GM21447 (cell line): ENCODE results near the gene FAM180A.

Experiments
- ATAC-seq: cut with Tn5 transposase; IDR thresholded peaks from one replicate; pipeline ENCODE4 v1.9.1; 2021; ENCODE audit not compliant: unreplicated experiment

The FAM180A gene

DNA sequence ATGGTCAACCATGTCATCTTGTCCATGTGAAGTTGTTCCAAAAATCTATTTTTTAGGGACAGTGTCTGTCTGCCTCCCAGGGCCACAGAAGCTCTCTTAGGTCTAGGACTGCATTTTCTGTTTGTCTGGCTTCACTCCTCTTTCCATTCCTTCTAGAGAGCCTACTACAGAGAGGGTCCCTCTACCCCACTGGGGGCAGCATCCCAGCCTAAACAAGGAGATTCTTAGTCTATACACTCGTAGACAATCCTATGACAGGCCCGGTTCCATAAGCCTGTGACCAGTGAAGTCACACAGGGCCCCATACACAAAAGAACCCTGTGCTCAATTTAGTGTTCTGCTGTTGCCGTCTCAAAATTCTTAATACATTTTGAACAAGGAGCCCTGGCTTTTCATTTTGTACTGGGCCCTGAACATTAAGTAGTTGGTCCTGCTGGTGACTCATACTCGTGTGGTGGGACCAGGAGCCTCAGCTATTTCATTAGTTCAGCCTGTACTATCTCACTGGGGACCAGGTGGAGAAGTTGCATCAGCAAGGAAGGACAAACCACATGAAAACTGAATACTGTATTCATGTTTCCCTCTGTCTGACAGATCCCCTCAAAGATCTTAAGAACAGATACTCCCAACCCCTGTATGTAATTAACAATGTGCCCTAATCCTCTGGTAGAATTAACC lies 23.5 kb upstream of the FAM180A start:
- ATAC-seq: no peak

DNA sequence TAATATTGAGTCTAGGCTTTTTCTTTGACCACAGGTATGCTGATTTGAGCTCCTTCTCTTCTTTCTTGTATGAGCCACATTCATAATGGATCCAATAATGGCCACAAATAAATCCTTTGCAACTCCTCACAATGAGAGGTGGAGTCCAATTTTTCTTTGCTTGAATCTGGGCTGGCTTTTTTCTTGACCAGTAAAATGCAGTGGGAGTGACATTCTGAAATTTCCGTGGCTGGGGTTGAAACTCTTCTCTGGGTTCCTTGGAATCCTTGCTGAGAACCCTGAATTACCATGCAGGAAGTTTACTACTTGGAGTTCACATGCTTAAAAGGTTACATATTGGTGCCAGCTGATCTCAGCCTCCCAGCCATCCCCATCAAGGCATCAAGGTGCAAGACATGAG lies 22.4 kb upstream of the FAM180A start:
- ATAC-seq: no peak

DNA sequence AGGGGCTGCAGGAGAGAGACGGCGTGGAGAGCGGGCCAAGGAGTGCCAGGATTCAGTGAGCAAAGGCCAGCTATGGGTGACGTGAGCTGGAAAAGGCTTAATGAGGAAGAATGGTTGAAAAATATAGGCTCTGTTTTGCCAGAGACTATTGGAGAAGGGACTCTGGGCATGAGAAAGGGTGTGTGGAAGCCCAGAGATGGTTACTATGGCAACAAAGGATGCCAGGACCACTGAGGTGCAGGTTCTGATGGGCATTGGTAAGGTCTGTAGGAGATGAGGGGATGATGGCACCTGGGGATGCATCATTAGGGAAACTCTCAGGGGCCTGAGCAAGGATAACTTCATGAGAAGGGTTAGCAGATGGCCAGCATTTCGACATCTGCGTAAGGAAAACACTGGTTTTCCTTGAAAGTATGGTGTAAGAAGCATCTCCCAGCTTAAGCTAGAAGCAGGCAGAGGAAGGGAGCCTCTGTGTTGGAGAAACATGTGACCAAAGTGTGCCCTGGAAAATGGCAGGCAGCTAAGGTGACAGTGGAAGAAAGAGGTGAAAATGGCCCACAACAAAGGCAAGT lies 21.6 kb upstream of the FAM180A start:
- no peak for ATAC-seq

DNA sequence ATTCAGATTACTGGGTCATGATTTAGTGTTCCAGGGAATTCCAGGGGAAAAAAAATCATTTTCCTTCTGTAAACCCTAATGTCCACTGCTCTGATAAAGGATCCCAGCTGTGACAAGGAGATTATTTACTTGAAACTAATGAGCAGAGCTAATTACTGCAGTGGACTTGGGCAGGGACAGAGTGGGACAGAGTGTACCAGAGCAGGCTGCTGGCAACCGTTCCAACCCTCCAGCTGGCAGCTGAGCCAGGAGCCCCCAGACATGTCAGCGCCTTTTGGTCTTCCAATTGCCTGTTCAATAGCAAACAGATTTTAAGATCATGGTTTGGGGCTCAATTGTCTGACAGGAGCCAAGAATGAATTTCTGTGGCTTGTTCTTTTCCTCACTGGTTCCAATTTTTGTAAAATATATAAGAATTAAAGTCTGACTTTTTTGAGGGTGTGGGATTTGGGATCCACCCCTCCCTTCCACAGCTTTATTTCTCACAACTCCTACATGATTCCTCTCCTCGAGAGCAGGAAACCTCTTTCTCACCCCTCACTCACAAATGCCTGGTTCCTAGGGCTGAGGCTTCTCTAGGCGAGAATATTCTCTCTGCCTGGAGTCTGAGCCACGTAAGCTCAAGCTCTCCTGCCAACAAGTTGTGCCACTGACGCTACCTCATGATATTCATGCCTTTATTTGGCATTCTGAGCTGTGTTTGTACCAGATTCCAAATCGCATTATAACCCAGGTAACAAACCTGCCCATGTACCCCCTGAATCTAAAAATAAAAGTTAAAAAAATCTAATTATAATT lies 20.6 kb upstream of the FAM180A start:
- ATAC-seq: no peak

DNA sequence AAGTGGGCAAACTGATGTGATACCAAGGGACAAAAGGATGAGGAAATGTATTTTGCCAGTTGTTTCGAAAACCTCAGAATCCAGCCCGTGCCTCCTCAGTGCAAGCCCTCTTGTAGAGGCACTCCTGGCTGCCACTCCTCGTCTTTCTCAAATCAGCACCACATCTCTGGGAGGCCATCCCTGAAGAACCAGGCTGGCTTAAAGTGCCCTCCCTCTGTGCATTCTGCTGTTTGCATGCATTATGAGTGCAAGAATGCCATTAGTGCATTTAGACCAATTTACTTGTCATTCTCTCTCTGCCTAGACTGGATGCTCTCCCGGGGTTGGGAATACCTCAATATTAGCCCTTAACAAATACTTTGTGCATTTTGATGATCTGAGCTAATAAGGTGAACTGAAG lies 19.9 kb upstream of the FAM180A start:
- ATAC-seq: no peak

DNA sequence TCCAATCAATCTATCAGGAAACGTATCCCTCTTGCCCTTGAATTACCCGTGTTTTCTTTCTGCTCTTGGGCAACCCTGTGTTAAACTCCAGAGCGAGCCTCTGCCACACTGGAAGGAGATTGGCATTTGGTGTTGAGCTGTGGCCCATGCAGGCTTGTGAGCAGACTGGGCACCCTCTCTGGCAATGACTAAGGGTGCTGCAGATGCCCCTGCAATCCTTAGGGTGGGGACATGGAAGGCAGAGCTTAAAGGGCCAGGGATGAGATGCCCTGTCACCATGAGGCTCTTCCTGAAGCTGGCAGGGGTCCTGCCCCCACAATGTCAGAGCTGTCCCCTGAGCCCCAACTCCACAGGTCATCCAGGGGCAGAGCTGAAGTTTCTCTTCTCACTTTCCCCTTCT lies 19.5 kb upstream of the FAM180A start:
- no peak for ATAC-seq

DNA sequence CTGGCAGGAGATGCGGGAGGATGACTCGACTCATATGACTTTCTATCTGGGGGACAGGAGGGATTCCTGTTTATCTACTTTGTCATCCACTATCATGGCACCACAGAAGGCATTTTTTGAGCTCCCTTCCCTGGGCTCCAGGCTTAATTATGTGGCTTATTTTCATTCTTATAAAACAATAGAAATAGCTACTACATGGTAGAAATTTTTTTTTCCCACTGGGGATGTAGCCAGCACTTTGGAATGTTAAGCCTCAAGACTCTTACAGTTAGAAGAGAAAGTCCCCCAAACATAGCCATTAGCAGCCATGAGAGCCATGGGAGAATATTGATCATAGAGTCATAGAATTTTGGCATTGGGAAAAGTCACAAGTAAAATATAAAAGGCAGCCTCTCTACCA lies 14.6 kb upstream of the FAM180A start:
- ATAC-seq: no peak

DNA sequence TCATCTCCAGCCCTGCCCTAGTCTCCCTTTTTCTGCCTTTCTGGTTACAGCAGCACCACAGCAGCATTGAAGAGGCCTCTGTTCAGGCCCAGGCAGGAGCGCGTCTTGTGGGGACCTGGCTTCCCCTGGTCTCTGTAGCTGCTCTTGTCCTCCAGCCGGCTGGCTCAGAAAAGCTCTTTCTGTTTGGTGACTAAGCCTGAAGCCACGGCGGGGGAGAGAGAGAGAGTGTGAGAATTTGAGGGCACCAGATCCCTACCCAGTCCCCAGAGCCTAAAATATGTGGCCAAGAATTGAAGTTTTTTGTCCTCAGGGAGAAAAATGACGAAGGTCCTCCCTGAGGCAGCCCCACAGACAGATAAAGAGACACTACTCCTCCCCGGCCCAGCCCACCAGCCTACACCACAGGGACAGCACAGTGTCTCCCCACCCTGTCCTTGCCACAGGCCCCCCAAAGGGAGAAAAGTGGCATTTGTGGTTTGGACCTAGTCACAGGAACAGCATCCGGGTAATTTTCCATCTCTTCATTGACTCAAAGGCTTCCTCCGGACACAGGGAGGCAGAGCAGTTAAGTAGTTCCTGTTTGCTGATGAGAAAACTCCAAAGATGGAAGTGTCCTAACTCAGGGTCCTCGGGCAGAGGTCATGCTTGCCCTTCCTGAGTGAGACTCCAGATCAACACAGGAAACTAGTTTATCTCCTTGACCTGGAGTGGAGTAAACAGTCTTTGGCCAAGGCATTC lies 13.3 kb upstream of the FAM180A start:
- ATAC-seq: no peak

DNA sequence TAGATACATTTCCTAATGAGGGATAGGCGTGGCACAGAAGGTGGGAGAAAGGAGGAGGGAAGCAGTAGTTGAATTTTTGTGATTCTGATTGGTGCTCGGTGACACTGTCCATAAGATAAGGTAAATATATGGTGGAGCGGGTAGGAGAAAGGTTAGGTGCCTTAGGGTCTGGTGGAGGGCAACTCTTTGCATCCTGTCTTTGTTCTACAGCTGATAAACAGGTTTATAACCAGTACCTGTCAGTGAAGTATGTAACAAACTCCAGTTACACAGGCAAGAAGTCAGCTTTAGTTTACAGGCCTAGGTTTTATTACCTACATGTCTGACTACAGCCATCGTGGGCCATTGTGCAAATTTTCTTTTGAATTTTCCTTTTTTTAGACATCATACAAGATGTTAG lies 10.9 kb upstream of the FAM180A start:
- no peak for ATAC-seq

DNA sequence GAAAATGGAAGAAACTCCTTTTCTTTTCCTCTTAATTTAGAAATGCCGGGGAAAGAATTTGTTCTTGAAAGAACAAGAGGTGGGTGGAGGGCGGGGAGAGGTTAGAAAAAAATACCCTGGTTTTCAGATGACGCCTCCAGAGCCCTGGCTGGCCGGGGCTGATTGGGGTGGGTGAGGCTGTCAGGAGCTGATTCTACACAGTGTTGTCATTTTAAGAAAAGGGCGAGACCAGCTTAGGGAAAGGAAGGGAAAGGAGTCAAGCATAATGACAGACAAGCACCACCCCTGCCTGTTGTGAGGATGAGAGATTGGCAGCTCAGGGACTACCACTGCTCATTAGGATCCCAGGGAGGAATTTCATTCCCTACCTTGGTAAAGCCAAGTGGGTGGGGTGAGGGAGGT lies 9.9 kb upstream of the FAM180A start:
- ATAC-seq: no peak

DNA sequence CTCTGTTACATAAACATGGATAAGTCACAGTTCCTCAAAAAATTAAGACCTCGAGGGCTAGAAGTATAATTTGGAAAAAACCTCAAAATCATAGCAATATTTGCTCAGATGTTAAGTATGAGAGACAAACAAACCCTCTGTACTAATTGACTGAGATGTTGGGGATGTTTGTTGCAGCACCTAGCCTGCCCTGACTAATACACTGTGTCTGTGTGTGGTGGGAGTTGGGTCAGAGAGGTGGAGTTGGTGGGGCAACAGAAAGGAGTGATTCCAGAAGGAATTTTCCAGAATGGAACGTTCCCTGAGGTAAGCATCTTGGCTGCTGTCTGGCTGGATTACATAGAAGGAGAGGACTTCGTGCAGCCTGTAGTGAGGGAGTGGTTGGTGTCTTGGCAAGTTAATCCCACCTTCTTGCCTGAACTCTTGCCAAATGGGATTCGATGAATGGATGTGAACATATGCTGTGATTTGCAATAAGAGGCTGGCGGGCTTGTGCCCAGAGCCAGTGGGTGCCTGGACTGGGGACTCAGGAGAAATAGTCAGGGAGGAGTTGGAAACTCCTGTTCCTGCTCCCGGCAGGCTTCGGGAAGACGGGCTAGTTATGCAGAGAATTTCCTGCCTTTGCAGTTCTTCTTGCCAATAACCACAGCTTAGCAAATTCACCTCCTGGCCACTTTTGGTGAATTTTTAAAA lies 9.3 kb upstream of the FAM180A start:
- ATAC-seq: no peak

DNA sequence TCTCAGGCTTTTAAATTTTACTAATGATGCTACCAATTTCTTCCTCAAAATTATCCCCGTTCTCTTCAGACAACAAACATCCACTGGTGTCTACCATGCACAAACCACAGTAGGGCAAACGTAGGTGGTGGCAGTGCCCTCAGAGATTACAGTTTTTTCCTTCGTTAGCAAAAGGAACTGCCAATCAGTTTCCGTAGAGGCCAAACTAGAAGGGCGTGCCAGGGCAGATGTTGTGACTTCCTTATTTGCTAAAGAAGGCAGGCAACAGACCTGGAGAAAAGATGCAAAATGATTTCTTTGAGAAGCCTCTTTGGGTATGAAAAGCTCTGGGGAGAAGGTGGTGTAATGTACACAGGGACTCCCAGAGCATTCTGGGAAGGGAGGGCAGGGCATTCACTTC lies 7.6 kb upstream of the FAM180A start:
- ATAC-seq: no peak

DNA sequence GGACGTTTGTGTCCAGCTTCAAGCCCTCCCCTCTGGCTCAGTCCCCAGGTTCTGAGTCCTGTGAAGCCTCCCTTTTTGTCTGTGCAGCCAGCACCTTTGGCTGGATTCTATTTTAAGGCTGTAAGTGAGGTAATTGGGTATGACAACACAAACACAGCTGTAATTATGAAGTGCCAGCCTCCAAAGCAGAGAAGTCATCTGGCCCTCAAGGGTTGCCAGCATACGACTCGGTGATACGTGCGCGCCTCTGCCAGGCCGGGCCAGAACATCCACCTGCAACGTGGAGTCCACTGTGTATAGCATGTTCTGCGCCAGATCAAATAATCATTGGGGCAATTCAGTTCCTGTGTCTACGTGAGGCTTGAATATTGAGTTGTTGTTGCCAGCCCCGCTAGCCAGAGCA lies 6.7 kb upstream of the FAM180A start:
- ATAC-seq: no peak

DNA sequence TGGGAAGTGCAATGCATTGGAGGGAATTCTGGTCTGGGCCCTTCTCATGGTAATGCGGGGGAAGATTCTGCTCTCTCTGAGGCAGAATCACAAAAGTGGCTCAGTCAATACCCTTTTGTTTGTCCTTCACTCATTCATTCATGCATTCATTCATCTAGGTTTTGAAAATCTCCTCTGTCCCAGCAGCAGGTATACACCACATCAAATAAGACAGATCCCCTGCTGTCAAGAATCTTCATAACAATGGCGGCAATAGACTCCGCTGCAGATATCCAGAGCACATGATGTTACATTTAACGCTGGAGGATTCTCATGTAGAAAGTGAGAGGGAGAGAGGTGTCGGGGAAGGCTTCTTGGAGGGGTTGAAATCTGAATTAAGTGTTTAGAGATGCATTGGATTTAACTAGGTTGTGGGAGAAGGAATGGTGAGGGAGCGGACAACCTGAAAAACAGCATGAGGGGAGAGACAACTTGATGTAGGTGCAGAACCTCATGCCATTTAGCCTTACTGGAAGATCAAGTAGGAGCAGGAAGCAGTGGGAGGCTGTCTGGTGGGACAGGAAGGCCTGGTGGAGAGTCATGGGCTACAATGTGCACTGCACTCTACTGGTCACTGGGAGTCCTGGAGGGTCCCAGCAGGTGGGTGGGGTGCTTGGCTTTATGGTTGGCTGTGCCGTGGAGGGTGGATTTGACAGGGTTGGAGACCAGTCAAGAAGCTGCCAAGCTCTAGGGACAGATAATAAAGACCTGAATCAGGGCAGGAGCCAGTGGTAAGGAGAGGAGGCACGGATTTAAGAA lies 5.2 kb upstream of the FAM180A start:
- ATAC-seq: no peak

DNA sequence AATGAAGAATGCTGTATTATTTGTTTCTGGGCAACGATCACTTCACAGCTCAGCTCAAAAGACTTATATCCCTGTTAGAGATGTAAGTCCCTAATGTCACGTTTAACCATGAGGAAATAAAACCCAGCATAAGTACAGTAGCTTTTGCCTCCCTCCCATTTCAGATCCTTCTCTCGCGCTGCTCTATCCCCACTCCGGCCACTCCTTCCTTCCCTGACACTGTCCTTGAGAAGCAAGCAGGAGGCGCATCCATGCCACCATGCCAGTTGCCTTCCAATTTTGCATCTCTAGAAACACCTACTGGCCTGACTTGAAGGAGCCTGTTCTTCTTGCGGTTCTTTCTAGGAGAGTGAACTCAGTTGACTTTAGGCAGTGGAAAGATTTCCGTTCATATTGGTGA lies 1.2 kb downstream of the FAM180A start:
- no peak for ATAC-seq

DNA sequence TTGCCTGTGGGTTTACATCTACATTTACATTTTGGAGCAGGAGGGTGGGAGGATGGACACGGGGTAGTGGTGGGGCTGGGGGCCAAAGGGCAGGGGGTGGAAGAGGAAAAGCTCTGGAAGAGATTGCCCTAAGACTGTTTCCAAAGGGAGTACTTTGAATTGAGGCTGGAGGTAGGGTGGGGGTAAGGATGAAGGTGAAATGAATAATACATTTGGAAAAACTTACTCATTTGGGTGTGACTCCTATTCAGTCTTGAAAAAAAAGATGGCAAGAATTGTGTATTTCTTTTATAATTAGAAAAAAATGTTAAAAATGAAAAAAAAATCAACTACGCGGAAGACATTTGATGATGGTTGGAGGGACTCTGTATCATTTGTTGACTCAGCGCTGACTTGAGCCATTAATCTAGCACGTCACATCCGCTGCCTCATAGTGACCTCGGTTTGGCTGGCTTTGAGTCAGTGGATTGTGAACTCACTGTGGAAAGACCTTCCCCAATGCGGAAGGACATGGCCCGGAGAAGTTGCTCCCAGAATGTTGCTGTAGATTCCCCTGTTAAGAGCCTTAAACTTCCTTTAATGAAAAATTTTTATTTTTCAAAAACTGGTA lies 2.8 kb downstream of the FAM180A start:
- ATAC-seq: no peak

DNA sequence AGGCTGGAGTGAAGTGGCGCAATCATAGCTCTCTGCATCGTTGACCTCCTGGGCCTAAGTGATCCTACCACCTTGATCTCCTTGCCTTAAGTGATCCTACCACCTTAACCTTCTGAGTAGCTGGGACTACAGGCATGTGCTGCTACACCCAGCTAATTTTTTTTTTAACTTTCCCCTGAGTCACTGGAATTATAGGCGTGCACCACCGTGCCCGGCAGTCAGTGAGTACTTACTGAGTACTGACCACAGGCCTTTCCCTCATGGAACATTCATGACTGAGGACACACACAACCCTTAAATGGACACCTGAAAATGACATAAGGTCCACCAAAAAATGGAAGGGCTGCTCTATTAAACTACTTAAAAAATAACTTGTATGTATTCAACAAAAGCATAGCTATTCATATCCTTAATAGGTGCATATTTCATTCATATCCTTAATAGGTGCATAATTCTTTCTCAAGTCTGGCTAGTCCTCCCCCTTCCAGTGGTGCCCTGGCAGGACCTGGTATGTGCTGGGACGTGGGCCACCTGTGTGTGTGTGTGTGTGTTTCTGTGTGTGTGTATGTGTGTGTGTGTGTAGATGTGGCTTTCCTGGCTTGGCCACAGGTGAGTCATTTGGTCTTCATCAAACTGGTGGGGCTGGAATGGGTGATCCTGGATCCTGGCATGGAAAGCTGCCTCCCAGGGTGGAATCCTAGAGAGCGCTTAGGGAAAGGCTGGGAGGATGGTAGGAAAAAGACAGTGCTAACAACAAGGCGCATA lies 3.5 kb downstream of the FAM180A start:
- ATAC-seq: no peak

DNA sequence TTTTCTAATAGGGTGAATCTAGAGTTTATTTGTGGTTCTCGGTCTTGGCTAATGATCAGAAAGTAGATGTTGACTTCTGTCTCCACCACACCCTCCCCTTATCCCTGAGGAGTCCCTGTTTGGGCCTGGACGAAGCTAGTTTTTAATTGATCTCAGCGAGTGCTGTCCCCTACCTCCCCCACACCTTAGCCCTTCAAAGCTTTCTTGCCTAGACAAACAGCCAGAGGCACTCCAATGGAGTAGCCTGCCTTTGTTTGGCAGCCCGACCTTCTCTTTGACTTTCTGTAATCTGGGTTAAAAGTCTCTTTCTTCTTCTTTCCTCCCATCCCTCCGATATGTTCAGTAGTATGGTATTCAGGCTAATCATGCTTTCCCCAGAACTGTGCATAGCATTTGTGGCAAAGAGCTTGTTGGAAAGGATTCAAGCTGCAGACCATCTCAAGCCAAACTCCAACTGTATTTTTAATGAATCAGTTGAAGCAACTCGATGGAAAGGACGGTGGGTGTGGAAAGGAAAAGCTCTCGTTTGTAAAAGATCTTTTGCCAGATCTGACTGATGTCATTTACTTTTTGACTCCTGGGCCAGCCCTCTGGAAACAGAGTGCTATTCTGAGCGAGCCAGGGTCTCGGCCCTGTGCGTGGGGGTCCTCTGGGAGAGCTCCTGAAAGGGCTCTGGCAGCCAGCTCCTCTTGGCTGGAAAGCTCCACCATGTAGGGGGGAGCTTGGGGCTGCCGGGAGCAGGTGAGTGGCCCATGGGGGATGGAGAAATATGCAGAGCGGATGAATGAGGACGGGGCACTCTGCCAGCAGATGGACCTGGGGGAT lies 4.5 kb downstream of the FAM180A start:
- no peak for ATAC-seq
